A549 (cell line): ENCODE data around the gene ZNRF2.
"Not testable (repeated sequence)": the region's sequence is repeated elsewhere in the genome, so short reads cannot be mapped to it uniquely, and the experiment has no call there.

Source experiments
- CTCF ChIP-seq: fragments of >200 bp; sonication (Bioruptor Twin); formaldehyde crosslinking; IDR thresholded peaks from 3 replicates; pipeline ENCODE4 v1.5.1; 2016
- HES2 ChIP-seq: fragments of >200 bp; sonication (Bioruptor Twin); formaldehyde crosslinking; IDR thresholded peaks from 2 replicates; pipeline ENCODE4 v1.6.1; 2016
- MYC ChIP-seq: IDR thresholded peaks from 2 replicates; pipeline ENCODE4 v1.6.1; 2012; ENCODE audit warnings: mild to moderate bottlenecking, inconsistent platforms, low read length, improper control_type of control experiment, borderline replicate concordance
- RAD21 ChIP-seq, 2 experiments: fragments of >200 bp in 1 of 2; sonication (Bioruptor Twin) in 1 of 2; formaldehyde crosslinking in 1 of 2; IDR thresholded peaks in 1 of 2; conservative IDR thresholded peaks in 1 of 2; 2 replicates in 1 of 2; 3 replicates in 1 of 2; pipeline ENCODE4 v1.6.1; 2012 to 2018; ENCODE audit warnings: inconsistent platforms in 1 of 2

- TF ChIP-seq CTCF; MYC; RAD21 (conservative IDR thresholded peaks at IDR 0.05 in 1 of 2, IDR thresholded peaks at IDR 0.05 in 1 of 2); HES2: not testable (repeated sequence)
These were observed 13.1 kb downstream of the ZNRF2 start for GRCh38 chr7:30297499-30297898.
